ENCODE data around the gene MAP3K2.

The MAP3K2 gene

DNA sequence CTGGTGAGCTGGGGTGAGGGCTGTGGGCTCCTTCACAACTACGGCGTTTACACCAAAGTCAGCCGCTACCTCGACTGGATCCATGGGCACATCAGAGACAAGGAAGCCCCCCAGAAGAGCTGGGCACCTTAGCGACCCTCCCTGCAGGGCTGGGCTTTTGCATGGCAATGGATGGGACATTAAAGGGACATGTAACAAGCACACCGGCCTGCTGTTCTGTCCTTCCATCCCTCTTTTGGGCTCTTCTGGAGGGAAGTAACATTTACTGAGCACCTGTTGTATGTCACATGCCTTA lies 41.0 kb upstream of the MAP3K2 start:
- in situ Hi-C loops (cut with MboI; ENCODE audit: low sequenced_read_pairs, unreplicated experiment), result no loop called here

DNA sequence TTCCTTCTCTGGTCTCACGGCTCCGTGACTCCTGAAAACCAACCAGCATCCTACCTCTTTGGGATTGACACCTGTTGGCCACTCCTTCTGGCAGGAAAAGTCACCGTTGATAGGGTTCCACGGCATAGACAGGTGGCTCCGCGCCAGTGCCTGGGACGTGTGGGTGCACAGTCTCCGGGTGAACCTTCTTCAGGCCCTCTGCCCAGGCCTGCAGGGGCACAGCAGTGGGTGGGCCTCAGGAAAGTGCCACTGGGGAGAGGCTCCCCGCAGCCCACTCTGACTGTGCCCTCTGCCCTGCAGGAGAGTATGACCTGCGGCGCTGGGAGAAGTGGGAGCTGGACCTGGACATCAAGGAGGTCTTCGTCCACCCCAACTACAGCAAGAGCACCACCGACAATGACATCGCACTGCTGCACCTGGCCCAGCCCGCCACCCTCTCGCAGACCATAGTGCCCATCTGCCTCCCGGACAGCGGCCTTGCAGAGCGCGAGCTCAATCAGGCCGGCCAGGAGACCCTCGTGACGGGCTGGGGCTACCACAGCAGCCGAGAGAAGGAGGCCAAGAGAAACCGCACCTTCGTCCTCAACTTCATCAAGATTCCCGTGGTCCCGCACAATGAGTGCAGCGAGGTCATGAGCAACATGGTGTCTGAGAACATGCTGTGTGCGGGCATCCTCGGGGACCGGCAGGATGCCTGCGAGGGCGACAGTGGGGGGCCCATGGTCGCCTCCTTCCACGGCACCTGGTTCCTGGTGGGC lies 40.5 kb upstream of the MAP3K2 start:
- TF ChIP-seq, protein P1, sequence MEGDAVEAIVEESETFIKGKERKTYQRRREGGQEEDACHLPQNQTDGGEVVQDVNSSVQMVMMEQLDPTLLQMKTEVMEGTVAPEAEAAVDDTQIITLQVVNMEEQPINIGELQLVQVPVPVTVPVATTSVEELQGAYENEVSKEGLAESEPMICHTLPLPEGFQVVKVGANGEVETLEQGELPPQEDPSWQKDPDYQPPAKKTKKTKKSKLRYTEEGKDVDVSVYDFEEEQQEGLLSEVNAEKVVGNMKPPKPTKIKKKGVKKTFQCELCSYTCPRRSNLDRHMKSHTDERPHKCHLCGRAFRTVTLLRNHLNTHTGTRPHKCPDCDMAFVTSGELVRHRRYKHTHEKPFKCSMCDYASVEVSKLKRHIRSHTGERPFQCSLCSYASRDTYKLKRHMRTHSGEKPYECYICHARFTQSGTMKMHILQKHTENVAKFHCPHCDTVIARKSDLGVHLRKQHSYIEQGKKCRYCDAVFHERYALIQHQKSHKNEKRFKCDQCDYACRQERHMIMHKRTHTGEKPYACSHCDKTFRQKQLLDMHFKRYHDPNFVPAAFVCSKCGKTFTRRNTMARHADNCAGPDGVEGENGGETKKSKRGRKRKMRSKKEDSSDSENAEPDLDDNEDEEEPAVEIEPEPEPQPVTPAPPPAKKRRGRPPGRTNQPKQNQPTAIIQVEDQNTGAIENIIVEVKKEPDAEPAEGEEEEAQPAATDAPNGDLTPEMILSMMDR (IDR thresholded peaks at IDR 0.05; ENCODE audit: borderline replicate concordance, control extremely low read depth, extremely low read depth, insufficient read depth, missing control alignments), result no peak
- in situ Hi-C loops (cut with MboI; ENCODE audit: low sequenced_read_pairs, unreplicated experiment), result no loop called here
- no peak for DNase-seq (ENCODE audit: low spot score)

More for the DNA sequence above, 41.0 kb upstream of the MAP3K2 start:
- no peak for DNase-seq (ENCODE audit: low spot score)
- TF ChIP-seq, protein P1 (IDR thresholded peaks at IDR 0.05; ENCODE audit: borderline replicate concordance, control extremely low read depth, extremely low read depth, insufficient read depth, missing control alignments), result no peak

DNA sequence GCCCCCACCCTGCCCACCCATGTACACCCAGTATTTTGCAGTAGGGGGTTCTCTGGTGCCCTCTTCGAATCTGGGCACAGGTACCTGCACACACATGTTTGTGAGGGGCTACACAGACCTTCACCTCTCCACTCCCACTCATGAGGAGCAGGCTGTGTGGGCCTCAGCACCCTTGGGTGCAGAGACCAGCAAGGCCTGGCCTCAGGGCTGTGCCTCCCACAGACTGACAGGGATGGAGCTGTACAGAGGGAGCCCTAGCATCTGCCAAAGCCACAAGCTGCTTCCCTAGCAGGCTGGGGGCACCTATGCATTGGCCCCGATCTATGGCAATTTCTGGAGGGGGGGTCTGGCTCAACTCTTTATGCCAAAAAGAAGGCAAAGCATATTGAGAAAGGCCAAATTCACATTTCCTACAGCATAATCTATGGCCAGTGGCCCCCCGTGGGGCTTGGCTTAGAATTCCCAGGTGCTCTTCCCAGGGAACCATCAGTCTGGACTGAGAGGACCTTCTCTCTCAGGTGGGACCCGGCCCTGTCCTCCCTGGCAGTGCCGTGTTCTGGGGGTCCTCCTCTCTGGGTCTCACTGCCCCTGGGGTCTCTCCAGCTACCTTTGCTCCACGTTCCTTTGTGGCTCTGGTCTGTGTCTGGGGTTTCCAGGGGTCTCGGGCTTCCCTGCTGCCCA lies 39.7 kb upstream of the MAP3K2 start:
- in situ Hi-C loops (cut with MboI; ENCODE audit: low sequenced_read_pairs, unreplicated experiment), result no loop called here
- TF ChIP-seq, protein P1 (IDR thresholded peaks at IDR 0.05; ENCODE audit: borderline replicate concordance, control extremely low read depth, extremely low read depth, insufficient read depth, missing control alignments), result no peak
- DNase-seq (ENCODE audit: low spot score), result no peak

DNA sequence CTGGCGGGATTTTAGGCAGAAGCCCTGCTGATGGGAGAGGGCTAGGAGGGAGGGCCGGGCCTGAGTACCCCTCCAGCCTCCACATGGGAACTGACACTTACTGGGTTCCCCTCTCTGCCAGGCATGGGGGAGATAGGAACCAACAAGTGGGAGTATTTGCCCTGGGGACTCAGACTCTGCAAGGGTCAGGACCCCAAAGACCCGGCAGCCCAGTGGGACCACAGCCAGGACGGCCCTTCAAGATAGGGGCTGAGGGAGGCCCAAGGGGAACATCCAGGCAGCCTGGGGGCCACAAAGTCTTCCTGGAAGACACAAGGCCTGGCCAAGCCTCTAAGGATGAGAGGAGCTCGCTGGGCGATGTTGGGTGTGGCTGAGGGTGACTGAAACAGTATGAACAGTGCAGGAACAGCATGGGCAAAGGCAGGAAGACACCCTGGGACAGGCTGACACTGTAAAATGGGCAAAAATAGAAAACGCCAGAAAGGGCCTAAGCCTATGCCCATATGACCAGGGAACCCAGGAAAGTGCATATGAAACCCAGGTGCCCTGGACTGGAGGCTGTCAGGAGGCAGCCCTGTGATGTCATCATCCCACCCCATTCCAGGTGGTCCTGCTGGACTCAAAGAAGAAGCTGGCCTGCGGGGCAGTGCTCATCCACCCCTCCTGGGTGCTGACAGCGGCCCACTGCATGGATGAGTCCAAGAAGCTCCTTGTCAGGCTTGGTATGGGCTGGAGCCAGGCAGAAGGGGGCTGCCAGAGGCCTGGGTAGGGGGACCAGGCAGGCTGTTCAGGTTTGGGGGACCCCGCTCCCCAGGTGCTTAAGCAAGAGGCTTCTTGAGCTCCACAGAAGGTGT lies 39.0 kb upstream of the MAP3K2 start:
- in situ Hi-C loops (cut with MboI; ENCODE audit: low sequenced_read_pairs, unreplicated experiment), result no loop called here
- no peak for DNase-seq (ENCODE audit: low spot score)
- TF ChIP-seq, protein P1 (IDR thresholded peaks at IDR 0.05; ENCODE audit: borderline replicate concordance, control extremely low read depth, extremely low read depth, insufficient read depth, missing control alignments), result no peak

DNA sequence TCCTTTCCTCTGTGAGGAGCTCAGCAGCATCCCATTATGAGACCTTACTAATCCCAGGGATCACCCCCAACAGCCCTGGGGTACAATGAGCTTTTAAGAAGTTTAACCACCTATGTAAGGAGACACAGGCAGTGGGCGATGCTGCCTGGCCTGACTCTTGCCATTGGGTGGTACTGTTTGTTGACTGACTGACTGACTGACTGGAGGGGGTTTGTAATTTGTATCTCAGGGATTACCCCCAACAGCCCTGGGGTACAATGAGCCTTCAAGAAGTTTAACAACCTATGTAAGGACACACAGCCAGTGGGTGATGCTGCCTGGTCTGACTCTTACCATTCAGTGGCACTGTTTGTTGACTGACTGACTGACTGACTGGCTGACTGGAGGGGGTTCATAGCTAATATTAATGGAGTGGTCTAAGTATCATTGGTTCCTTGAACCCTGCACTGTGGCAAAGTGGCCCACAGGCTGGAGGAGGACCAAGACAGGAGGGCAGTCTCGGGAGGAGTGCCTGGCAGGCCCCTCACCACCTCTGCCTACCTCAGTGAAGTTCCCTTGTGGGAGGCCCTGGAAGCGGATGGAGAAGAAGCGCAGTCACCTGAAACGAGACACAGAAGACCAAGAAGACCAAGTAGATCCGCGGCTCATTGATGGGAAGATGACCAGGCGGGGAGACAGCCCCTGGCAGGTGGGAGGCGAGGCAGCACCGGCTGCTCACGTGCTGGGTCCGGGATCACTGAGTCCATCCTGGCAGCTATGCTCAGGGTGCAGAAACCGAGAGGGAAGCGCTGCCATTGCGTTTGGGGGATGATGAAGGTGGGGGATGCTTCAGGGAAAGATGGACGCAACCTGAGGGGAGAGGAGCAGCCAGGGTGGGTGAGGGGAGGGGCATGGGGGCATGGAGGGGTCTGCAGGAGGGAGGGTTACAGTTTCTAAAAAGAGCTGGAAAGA lies 38.0 kb upstream of the MAP3K2 start:
- in situ Hi-C loops (cut with MboI; ENCODE audit: low sequenced_read_pairs, unreplicated experiment), result no loop called here
- TF ChIP-seq, protein P1 (IDR thresholded peaks at IDR 0.05; ENCODE audit: borderline replicate concordance, control extremely low read depth, extremely low read depth, insufficient read depth, missing control alignments), result no peak
- DNase-seq (ENCODE audit: low spot score), result no peak
